AG04450 (cell line): ENCODE measurements around the gene NOP56. TPM values are rescaled to one million over a fixed set of nuclear protein-coding genes. Genes with fewer than 3 reads are reported as not detected.

Source experiments
- CTCF ChIA-PET: fragments of 300-600, 350-600 bp; formaldehyde crosslinking; extraction: SDS; loops from one replicate; lab custom pipeline; 2022; ENCODE audit warnings: antibody characterized with exemption, inconsistent platforms; lab: Charles Lee
- POLR2A ChIA-PET: fragments of 350-600 bp; formaldehyde crosslinking; extraction: SDS; loops from one replicate; lab custom pipeline; 2021; ENCODE audit warnings: antibody characterized with exemption, inconsistent platforms; lab: Yijun Ruan, JAX
- DNase-seq: peaks from one replicate; pipeline ENCODE4 v3.0.0-alpha.2; 2011; ENCODE audit warnings: low read depth, low spot score
- H3K27ac ChIP-seq: one replicate; pipeline ENCODE4 v1.5.1; 2012; ENCODE audit warnings: low read depth, low read length, control low read depth
- H3K27me3 ChIP-seq: one replicate; pipeline ENCODE4 v1.6.0; 2012; ENCODE audit warnings: low read length; ENCODE audit not compliant: control insufficient read depth, insufficient read depth
- H3K4me3 ChIP-seq: 2 replicates; pipeline ENCODE4 v1.5.1; 2011; ENCODE audit warnings: mild to moderate bottlenecking, low read depth, low read length, control low read depth
- H3K9me3 ChIP-seq: 2 replicates; pipeline ENCODE4 v1.5.1; 2012; ENCODE audit warnings: low read length; ENCODE audit not compliant: control insufficient read depth, insufficient read depth
- polyA plus RNA-seq: library from polyadenylated mRNA; depleted of rRNA; stranded (reverse); fragments of >200 nt; gene quantifications from 2 replicates; pipeline ENCODE4 v1.2.3, GENCODE V29; 2011
- TF ChIP-seq, protein P1 (sequence below): IDR thresholded peaks from 2 replicates; pipeline ENCODE4 v1.5.1; 2011; ENCODE audit warnings: low read depth, low read length, control low read depth, inconsistent platforms

Gene NOP56
- polyA plus RNA-seq, 1 experiment, result 142 TPM

DNA sequence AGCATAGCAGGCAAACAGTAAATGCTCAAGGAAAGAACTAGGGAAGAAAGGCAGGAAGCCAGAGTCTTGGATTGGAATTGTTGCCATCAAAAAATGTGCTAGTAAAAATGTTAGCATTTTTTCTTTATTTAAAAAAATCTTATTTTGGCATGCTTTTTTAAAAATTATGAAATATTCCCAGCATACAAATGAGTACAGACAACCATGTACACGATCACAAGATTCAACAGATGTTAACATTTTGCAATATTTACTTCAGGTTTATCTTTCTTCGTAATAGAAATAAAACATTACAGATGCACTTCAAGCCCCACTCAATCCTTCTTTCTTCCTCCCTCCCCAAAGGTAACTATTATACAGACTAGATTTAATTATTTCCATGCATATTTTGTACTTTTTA is 27.4 kb upstream of the NOP56 start:
- Histone ChIP-seq H3K9me3 (peaks cover 7% of the 10 kb centered on the region), H3K4me3 (no peak overlapping the region), H3K27me3 (peaks cover 7% of the 10 kb centered on the region), H3K27ac (no peak overlapping the region)
- ChIA-PET CTCF (no interaction called here), POLR2A (no interaction called here)
- TF ChIP-seq, protein P1, sequence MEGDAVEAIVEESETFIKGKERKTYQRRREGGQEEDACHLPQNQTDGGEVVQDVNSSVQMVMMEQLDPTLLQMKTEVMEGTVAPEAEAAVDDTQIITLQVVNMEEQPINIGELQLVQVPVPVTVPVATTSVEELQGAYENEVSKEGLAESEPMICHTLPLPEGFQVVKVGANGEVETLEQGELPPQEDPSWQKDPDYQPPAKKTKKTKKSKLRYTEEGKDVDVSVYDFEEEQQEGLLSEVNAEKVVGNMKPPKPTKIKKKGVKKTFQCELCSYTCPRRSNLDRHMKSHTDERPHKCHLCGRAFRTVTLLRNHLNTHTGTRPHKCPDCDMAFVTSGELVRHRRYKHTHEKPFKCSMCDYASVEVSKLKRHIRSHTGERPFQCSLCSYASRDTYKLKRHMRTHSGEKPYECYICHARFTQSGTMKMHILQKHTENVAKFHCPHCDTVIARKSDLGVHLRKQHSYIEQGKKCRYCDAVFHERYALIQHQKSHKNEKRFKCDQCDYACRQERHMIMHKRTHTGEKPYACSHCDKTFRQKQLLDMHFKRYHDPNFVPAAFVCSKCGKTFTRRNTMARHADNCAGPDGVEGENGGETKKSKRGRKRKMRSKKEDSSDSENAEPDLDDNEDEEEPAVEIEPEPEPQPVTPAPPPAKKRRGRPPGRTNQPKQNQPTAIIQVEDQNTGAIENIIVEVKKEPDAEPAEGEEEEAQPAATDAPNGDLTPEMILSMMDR, result no peak
- DNase-seq, result no peak

- no peak for DNase-seq
- H3K4me3 ChIP-seq, result no peak overlapping the region
- no peak overlapping the region for H3K27ac ChIP-seq
- TF ChIP-seq, protein P1, result no peak
- H3K27me3 ChIP-seq, result peaks cover 7% of the 10 kb centered on the region
- ChIA-PET CTCF (interaction anchor here (0.6 kb wide), 1 partner anchor 489 kb away, joined by 4 read pairs; no protein-coding TSS in a partner anchor), POLR2A (interaction anchor here (0.7 kb wide), 1 partner anchor 26 kb away, joined by 3 read pairs; no protein-coding TSS in a partner anchor)
- H3K9me3 ChIP-seq, result peaks cover 7% of the 10 kb centered on the region
These were observed 25.4 kb upstream of the NOP56 start for GRCh38 chr20:2626853-2627541.

GRCh38 chr20:2631228-2631627 is 21.2 kb upstream of the NOP56 start:
- CTCF ChIA-PET, result interaction anchor here (0.6 to 1.7 kb wide), 5 partner anchors 18 to 179 kb away, joined by 3 to 6 read pairs (median 4); no protein-coding TSS in a partner anchor
- Histone ChIP-seq H3K4me3 (no peak overlapping the region), H3K9me3 (peaks cover 7% of the 10 kb centered on the region), H3K27ac (no peak overlapping the region), H3K27me3 (peaks cover 15% of the 10 kb centered on the region)
- POLR2A ChIA-PET, result interaction anchor here (1.2 kb wide), 1 partner anchor 21 kb away, joined by 3 read pairs; the partner anchor contains the start of gene NOP56
- TF ChIP-seq, protein P1, result no peak
- no peak for DNase-seq

GRCh38 chr20:2633381-2633780 is 19.1 kb upstream of the NOP56 start:
- Histone ChIP-seq H3K27ac (no peak overlapping the region), H3K9me3 (no peaks in the 10 kb centered on the region; the same call in 1 of the 2 replicates), H3K27me3 (peaks cover 15% of the 10 kb centered on the region), H3K4me3 (no peak overlapping the region)
- ChIA-PET POLR2A (no interaction called here), CTCF (interaction anchor here (0.7 kb wide), 1 partner anchor 111 kb away, joined by 3 read pairs; no protein-coding TSS in a partner anchor)
- TF ChIP-seq, protein P1, result no peak
- DNase-seq, result no peak

- no peak overlapping the region for H3K4me3 ChIP-seq
- POLR2A ChIA-PET, result interaction anchor here (1.2 kb wide), 1 partner anchor 15 kb away, joined by 4 read pairs; no protein-coding TSS in a partner anchor
- H3K9me3 ChIP-seq, result no peaks in the 10 kb centered on the region
- H3K27ac ChIP-seq, result no peak overlapping the region
- no peak for DNase-seq
- peaks cover 15% of the 10 kb centered on the region for H3K27me3 ChIP-seq
- CTCF ChIA-PET, result interaction anchor here (1.0 kb wide), 1 partner anchor 185 kb away, joined by 4 read pairs; no protein-coding TSS in a partner anchor
- TF ChIP-seq, protein P1, result no peak
These were observed 15.2 kb upstream of the NOP56 start for GRCh38 chr20:2637246-2637645.
